Measurements from ENCODE around the gene PTGDS. TPM values are rescaled to one million over a fixed set of nuclear protein-coding genes. Genes with fewer than 3 reads are reported as not detected.

Gene PTGDS
- total RNA-seq, 1 experiment from 2014 or later = 2.0 TPM

DNA sequence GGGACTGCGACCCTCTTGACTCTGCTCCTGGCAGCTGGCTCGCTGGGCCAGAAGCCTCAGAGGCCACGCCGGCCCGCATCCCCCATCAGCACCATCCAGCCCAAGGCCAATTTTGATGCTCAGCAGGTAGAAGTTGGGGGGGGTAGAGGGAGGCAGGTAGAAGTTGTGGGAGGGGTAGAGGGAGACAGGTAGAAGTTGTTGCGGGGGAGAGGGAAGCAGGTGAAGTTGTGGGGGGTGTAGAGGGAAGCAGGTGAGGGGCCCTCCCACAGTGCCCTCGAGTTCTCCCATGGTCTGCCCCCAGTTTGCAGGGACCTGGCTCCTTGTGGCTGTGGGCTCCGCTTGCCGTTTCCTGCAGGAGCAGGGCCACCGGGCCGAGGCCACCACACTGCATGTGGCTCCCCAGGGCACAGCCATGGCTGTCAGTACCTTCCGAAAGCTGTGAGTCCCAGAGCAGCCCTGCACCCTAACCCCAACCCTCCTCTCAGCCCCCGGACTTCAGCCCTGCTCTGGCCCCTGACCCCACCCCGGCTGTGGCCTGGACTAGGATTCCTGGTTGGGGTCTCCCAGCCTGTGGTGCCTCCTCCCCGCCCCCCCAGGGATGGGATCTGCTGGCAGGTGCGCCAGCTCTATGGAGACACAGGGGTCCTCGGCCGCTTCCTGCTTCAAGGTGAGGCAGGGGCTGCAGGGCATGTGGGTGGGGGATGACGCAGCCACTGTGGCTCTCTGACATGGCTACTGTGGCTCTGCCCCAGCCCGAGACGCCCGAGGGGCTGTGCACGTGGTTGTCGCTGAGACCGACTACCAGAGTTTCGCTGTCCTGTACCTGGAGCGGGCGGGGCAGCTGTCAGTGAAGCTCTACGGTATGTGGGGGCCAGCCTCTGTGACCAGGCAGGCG is 31.7 kb upstream of the PTGDS start:
- DNase-seq (ENCODE audit: low read depth) = no peak

DNA sequence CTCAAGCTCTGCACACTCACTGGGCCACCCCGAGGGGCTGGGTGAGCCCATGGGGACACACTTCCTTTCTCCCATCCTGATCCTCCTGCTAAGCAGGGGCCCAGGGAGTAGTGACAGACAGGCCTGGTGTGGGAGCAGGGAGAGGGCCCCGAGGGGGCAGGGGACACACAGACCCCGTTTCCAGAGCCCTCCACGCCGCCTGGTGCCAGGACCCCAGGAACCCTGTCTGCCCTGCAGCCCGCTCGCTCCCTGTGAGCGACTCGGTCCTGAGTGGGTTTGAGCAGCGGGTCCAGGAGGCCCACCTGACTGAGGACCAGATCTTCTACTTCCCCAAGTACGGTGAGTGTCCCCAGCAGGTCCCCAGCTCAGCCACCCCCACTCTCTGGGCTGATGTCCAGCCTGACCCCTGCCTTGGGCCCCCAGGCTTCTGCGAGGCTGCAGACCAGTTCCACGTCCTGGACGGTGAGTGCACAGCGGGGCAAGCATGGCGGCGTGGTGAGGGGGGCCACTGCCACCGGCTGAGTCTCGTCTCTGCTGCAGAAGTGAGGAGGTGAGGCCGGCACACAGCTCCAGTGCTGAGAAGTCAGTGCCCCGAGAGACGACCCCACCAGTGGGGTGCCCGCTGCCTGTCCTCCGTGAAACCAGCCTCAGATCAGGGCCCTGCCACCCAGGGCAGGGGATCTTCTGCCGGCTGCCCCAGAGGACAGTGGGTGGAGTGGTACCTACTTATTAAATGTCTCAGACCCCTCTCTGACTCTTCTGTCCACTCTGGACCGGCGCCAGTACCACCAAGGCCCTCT is 30.9 kb upstream of the PTGDS start:
- DNase-seq (ENCODE audit: low read depth) = no peak

GRCh38 chr9:136947028-136947891 is 30.0 kb upstream of the PTGDS start:
- no peak for DNase-seq (ENCODE audit: low read depth)

- peak; percentile 17 for DNase-seq (ENCODE audit: low read depth)
Measured at GRCh38 chr9:136947955-136948510, 29.3 kb upstream of the PTGDS start.

DNA sequence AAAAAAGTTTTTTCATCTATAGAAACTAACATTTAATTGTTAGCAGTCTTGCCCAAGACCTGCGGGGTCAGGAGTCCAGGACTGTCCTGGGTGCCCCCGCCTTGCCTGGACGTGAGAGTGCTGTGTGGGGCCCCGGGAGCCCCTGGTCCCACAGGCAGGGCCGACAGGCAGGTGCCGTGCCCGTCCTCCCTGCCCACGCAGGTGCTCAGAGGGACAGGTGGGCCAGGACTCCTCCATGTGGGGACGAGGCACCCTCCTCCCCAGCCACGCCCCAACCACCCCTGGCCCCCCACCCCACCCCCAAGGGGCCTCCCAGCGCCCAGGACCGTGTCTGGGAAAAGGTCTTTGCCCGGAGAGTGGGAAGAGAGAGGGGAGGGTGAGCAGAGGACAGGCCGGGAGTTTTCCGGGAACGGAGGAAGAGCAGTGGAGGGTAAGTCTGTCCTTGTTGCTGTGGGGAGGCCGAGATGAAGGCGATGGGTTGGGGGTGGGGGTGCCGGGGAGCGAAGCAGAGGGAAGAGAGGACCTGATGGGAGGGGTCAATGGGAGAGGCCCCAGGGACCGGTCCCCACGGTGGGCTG is 28.0 kb upstream of the PTGDS start:
- no peak for DNase-seq (ENCODE audit: low read depth)

DNA sequence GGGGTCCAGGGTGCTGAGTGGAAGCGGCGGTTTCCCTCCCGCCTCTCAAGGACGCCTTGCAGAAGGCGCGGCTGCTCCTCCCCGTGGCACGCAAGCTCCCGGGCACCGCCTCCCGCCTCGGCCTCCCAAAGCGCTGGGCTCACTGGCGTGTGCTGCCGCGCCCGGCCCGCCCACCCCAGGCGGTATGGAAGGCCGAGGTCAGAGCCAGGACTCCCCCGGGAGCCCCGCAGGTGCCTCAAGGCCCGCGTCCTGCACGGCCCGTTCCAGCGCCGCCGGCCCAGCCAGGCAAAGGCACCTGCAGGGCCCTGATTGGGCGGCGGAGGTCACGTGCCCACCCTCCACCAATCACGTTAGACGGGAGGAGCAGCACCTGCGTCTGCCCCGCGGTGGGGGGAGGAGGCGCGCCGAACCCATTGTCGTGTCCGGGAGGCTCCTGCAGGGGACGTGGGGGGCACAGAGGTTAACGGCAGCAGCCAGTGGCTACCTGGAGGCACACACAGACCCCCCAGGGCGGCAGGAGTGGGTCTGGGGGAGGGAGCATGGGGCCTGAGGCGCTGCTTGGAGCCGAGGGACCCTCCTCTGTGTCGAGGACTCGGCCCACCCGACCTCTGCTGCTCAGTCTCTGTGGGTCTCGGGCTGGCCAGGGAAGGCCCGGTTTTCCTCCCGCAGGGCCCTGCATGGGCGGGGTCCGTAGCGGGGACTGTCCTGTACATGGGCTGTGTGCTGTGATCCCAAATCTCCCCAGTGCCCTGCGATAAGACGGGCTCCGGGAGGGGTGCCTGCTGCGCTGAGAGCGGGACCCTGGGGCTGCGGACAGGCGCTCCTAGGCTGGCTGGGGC is 27.3 kb upstream of the PTGDS start:
- DNase-seq (ENCODE audit: low read depth) = peak; percentile 56

DNA sequence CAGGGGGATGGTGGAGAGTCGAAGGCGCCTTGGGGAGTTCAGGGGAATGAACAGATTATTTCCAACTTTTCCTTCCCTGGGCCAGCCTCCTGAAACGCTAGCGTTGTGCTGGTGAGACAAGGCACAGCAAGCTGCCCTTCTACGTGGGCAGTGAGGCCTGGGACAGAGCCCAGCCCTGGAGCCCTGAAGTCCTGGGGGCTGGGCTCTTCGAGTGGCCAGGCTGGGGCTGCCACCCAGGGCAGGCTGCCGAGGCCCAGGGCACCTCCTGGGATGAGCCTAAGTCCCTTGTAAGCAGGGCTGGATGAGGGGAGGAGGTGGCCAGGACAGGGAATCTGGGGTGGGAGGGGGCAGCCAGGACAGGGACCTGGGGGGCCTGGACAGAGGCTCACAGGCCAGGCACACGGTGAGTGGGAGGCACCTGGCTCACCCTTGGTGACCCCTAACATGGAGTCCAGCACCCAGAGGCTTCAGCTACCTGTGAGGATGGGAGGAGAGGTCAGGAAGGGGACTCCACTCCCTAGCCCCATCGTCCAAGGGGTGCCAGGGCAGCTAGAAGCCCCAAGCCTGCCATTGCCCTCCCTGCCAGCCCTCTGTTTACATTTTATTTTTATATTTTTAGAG is 26.5 kb upstream of the PTGDS start:
- DNase-seq (ENCODE audit: low read depth) = no peak

DNA sequence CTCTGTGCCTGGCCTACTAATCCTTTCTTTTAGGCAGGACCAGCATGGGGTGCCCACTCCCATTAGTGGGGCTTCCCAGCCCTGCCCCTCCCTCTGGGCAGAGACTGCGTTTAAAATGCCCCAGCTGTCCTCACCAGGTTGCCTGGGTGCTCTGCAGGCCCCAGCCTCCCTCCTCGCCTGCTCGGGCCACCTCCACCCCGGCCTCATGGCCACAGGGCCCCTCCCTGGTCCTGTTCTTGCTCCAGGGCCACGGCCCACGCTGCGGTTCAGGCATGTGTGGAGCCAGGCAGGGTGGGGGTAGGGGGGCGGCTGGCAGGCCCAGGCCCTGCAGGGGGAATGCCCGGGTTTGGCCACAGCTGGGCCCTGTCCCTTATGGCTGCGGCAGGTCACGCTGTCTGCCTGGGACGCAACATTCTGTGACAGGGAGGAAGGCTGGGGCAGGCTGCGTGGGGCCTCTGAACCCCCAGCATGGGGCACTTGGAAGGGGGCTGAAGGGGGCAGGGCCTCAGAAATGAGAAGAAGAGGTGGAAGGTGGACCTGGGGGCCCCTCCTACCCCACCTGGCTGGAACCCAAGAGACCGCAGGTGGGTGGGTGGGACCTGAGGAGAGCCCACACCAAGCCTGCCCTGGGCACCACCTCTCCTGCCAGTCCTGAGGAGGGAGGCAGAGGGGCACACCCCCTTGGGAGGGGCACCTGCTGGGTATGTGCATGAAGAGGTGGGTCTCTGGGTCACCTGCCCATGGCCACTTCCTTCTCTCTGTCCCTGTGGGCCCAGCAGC is 25.6 kb upstream of the PTGDS start, which contains the start of gene LCN12:
Gene LCN12 (plus strand): TSS at position 733 of the 780 bp plus-strand sequence. CDS start 55 bp downstream, outside the sequence.
- DNase-seq (ENCODE audit: low read depth) = no peak

DNA sequence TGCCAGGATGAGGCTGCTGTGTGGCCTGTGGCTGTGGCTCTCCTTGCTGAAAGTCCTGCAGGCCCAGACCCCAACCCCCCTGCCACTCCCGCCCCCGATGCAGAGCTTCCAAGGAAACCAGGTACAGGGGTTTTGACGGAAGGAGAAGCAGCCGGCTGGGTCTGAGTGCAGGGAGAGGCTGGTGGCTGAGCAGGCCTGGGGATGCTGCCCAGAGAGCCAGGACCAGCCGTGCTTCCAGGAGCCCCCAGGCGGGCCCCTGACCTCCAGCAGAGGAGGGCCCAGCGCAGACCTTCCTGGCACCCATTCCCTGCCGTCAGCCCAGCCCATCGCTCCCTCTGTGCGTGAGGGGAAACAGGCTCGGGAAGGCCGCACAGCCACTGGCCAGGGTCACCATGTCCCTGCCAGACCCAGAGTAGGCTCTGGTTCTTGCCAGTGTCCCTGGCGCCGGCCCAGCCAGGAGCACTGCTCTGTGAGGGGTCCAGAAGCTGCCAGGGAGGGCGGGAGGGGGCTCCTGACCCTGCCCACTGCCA is 24.9 kb upstream of the PTGDS start:
- DNase-seq (ENCODE audit: low read depth) = no peak

GRCh38 chr9:136952876-136953770 is 24.2 kb upstream of the PTGDS start:
- DNase-seq (ENCODE audit: low read depth) = no peak

GRCh38 chr9:136953771-136954269 is 23.5 kb upstream of the PTGDS start:
- DNase-seq (ENCODE audit: low read depth) = no peak

DNA sequence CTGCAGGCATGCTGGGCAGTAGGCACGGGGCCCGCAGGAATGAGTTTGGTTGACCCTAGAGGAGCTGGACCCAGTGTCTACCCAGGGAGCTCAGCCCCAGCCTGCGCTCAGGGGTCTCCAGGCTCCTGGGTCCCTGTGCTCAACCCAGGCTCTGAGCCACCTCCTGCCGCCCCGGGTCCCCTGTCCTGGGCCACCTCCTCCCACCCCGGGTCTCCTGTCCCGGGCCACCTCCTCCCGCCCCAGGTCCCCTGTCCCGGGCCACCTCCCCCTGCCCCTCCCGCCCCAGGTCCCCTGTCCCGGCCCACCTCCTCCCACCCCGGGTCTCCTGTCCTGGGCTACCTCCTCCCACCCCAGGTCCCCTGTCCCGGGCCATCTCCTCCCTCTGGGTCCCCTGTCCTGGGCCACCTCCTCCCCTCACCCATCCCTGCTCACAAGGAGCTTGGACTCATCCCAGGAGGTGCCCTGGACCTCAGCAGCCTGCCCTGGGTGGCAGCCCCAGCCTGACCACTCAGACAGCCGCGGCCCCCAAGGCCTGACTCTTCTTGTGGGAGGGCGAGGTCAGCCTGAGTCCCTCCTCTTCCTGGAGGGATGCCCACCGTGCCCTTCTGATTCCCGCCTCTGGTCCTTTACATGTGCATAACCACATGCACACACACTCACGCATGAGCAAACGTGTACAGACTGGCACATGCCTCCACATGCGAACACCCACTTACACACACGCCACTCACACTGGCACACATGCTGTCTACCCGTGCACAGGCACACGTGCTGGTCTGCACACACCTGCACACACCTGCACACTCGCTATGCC is 22.8 kb upstream of the PTGDS start:
- no peak for DNase-seq (ENCODE audit: low read depth)

- DNase-seq (ENCODE audit: low read depth) = no peak
Measured at GRCh38 chr9:136955202-136955942, 21.9 kb upstream of the PTGDS start.

DNA sequence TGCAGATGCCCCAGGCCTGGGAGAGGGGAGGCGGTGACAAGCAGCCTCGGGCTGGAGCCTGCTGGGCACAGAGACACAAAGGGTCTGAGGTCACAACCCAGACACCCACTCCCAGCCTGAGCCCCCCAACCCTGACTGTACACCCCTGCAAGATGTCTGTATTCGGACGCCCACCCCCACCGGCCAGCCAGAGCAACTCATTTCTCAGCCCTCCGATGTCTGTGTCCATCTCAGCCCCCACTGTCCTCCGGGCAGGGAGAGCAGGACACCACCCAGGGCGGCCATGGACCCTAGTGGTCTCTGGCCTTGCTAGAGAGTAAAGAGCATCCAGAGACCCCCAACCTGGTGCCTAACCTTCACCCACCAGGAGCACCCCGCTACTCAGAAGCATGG is 21.4 kb upstream of the PTGDS start:
- no peak for DNase-seq (ENCODE audit: low read depth)

GRCh38 chr9:136956604-136957003 is 20.7 kb upstream of the PTGDS start:
- DNase-seq (ENCODE audit: low read depth) = no peak

DNA sequence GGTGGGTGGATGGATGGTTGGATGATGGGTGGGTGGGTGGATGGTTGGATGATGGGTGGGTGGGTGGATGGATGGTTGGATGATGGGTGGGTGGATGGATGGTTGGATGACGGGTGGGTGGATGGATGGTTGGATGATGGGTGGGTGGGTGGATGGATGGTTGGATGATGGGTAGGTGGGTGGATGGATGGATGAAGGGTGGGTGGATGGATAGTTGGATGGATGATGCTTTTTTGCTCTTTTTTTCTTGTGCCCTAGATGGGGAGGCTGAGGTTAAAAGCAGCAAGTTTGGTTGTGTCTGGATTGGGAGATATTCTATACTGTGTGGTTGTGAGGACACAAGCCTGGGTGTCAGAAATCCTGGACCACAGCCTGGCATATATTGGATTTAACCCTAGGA is 19.8 kb upstream of the PTGDS start:
- no peak for DNase-seq (ENCODE audit: low read depth)
